BJ (cell line): ENCODE measurements around the gene LRWD1. TPM values are rescaled to one million over a fixed set of nuclear protein-coding genes. Genes with fewer than 3 reads are reported as not detected.

ENCODE experiments used
- CTCF ChIA-PET: fragments of 350-600 bp; formaldehyde crosslinking; extraction: SDS; loops from one replicate; lab custom pipeline; 2021; ENCODE audit warnings: antibody characterized with exemption, inconsistent platforms; lab: Yijun Ruan, JAX
- POLR2A ChIA-PET: fragments of 300-600 bp; sonication (Branson Sonifier 250); formaldehyde crosslinking; extraction: SDS; loops from one replicate; lab custom pipeline; 2021; ENCODE audit warnings: antibody characterized with exemption; lab: Charles Lee
- DNase-seq: peaks from one replicate; pipeline ENCODE4 v3.0.0-alpha.2; 2011; ENCODE audit warnings: low read depth
- H3K27me3 ChIP-seq: 2 replicates; pipeline ENCODE4 v1.6.0; 2011; ENCODE audit warnings: low read length; ENCODE audit not compliant: control insufficient read depth, insufficient read depth
- H3K36me3 ChIP-seq: 2 replicates; pipeline ENCODE4 v1.5.1; 2011; ENCODE audit warnings: low read length; ENCODE audit not compliant: control insufficient read depth, insufficient read depth
- H3K4me3 ChIP-seq: 2 replicates; pipeline ENCODE4 v1.5.1; 2011; ENCODE audit warnings: low read depth, mild to moderate bottlenecking, control low read depth, low read length
- polyA plus RNA-seq: library from polyadenylated mRNA; depleted of rRNA; stranded (reverse); fragments of >200 nt; gene quantifications from 2 replicates; pipeline ENCODE4 v1.2.3, GENCODE V29; 2011
- TF ChIP-seq, protein P1 (sequence below): IDR thresholded peaks from 2 replicates; pipeline ENCODE4 v1.5.1; 2011; ENCODE audit warnings: low read depth, mild to moderate bottlenecking, control low read depth, inconsistent platforms, low read length, moderate library complexity; ENCODE audit not compliant: insufficient read depth

LRWD1 gene
- polyA plus RNA-seq, 1 experiment = 15.1 TPM

DNA sequence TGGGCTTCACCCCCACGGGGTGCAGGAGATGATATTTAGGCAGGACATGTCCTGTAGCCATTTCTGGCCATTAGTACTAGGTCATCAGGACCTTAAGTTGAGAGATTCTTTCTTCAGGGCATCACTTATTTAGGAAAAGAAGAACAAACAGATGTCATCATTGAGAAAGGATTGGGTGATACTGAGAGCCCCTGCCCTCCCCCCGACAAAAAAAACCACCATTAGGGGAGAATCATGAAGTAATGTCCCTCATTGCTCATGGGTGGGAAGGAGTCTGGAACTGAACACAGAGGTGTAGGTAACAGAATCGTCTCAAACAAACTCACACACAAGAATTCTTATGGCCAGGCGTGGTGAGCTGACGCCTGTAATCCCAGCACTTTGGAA lies 37.8 kb upstream of the LRWD1 start:
- no peaks in the 10 kb centered on the region for H3K27me3 ChIP-seq
- no peak overlapping the region for H3K4me3 ChIP-seq
- POLR2A ChIA-PET = no interaction called here
- TF ChIP-seq, protein P1, sequence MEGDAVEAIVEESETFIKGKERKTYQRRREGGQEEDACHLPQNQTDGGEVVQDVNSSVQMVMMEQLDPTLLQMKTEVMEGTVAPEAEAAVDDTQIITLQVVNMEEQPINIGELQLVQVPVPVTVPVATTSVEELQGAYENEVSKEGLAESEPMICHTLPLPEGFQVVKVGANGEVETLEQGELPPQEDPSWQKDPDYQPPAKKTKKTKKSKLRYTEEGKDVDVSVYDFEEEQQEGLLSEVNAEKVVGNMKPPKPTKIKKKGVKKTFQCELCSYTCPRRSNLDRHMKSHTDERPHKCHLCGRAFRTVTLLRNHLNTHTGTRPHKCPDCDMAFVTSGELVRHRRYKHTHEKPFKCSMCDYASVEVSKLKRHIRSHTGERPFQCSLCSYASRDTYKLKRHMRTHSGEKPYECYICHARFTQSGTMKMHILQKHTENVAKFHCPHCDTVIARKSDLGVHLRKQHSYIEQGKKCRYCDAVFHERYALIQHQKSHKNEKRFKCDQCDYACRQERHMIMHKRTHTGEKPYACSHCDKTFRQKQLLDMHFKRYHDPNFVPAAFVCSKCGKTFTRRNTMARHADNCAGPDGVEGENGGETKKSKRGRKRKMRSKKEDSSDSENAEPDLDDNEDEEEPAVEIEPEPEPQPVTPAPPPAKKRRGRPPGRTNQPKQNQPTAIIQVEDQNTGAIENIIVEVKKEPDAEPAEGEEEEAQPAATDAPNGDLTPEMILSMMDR = no peak
- CTCF ChIA-PET = no interaction called here
- peaks cover 13% of the 10 kb centered on the region for H3K36me3 ChIP-seq
- DNase-seq = no peak

DNA sequence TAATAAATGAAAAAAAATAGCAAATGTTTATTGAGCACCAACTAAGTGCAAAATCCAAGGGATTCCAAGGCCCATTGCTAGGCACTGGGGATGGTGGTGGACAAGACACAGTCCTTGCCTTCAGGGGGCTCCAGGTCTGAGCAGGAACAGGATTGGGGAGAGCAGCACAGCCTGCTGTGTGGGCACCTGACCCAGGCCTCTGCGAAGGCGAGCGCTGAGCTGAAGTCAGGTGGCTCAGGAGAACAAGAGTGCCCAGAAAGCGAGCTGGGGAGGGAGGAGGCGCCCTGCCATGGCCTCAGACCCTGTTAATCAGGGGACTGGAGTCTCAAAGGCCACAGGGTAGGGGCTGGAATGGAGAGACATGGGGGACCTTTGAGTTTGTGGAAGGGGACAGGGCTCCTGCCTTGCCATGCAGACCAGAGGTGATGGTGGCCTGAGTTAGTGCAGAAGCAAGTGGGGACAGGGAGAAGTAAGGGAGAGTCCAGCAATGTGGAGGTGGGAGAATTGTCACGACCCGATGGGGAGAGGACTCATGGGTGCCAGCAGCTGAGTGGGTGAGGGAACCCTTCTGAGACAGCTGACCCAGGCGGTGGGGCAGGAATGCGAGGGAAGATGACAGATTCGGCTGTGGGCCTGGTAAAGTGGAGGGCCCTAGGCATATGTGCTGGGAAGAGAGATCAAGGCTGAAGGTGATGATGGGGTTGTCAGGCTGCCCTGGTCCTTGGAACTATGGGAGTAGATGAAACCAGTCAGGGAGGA lies 35.5 kb upstream of the LRWD1 start:
- no peak for DNase-seq
- POLR2A ChIA-PET = no interaction called here
- CTCF ChIA-PET = interaction anchor here (1.1 kb wide), 1 partner anchor 38 kb away, joined by 3 read pairs; no protein-coding TSS in a partner anchor
- TF ChIP-seq, protein P1 = no peak
- Histone ChIP-seq H3K4me3 (no peak overlapping the region), H3K36me3 (peaks cover 13% of the 10 kb centered on the region), H3K27me3 (no peaks in the 10 kb centered on the region)

DNA sequence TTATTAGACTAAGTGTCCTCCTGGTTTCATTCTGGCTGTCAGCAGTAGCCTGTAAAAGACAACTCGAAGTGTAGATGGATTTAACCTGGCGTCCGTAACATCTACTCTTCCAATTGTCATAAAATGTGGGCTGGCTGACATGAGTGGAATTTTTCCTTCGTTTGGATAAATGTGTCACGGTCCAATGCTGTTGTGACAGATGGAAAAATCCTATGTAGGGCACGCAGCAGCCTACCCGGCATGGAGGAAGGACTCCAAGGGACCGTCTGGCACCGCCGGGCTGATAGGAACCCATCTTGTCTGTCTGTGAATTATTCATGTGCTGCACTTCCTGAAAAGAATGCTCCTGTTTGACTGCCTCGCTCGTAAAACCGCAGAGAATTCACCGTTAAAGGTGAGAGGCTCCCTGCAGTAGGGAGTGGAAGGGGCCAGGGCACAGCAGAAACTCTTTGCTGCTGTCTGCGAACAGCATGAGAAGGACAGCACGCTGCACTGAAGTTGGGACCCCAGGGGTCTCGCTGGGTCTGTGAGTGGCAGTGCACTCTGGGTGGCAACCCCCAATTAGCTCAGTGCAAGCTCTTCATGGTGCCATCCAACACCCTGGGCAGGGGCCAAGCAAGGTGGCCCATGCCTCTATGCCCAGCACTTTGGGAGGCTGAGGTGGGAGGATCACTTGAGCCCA lies 33.0 kb upstream of the LRWD1 start:
- TF ChIP-seq, protein P1 = no peak
- Histone ChIP-seq H3K36me3 (peaks cover 3% of the 10 kb centered on the region), H3K4me3 (no peak overlapping the region), H3K27me3 (no peaks in the 10 kb centered on the region)
- CTCF ChIA-PET = no interaction called here
- POLR2A ChIA-PET = no interaction called here
- DNase-seq = no peak

DNA sequence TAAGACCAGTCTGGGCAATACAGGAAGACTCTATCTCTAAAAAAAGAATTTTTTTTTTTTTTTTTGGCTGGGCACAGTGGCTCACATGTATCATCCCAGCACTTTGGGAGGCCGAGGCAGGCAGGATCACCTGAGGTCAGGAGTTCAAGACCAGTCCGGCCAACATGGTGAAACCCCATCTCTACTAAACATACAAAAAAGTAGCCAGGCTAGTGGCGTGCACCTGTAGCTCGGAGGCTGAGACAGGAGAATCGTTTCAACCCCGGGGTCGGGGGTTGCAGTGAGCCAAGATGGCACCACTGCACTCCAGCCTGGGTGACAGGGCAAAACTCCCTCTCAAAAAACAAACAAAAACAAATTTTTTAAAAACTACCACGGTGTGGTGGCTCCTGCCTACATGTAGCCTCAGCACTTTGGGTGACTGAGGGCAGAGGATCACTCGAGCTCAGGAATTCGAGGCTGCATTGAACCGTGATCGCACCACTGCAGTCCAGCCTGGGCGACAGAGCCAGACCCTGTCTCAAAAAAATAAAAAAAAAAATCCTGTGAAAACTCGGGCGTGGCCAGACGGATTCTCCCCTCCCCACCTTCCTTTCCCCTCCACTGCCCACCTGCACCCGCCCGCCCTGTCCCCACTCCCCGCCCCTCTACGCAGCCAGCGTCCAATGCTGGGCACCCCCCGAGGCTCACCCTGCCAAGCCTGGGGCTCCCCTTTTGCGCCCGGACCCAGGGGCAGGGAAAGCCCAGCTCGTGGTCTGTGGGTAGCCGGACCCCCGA lies 32.2 kb upstream of the LRWD1 start:
- POLR2A ChIA-PET = no interaction called here
- Histone ChIP-seq H3K36me3 (peaks cover 3% of the 10 kb centered on the region; the same call in 1 of the 2 replicates), H3K27me3 (no peaks in the 10 kb centered on the region), H3K4me3 (peak overlapping the region; percentile 75)
- CTCF ChIA-PET = interaction anchor here (1.0 kb wide), 2 partner anchors 18 to 41 kb away, joined by 3 read pairs; no protein-coding TSS in a partner anchor
- DNase-seq = no peak
- TF ChIP-seq, protein P1 = no peak
